BLaER1 (cell line): Measurements from ENCODE around the gene PTPRH.
A peak's percentile ranks its signal among the peaks of the same experiment; 100 is the strongest.

ENCODE experiments used
- H3K27ac ChIP-seq: shearing (Covaris generic); formaldehyde crosslinking; 2 replicates; pipeline ENCODE4 v1.8.1; 2022
- H3K27me3 ChIP-seq: shearing (Covaris generic); formaldehyde crosslinking; 2 replicates; pipeline ENCODE4 v1.8.1; 2022
- H3K36me3 ChIP-seq: shearing (Covaris generic); formaldehyde crosslinking; 2 replicates; pipeline ENCODE4 v1.8.1; 2022
- H3K4me1 ChIP-seq: shearing (Covaris generic); formaldehyde crosslinking; 2 replicates; pipeline ENCODE4 v1.8.1; 2022
- H3K4me2 ChIP-seq: shearing (Covaris generic); formaldehyde crosslinking; 2 replicates; pipeline ENCODE4 v1.8.1; 2022
- H3K4me3 ChIP-seq: shearing (Covaris generic); formaldehyde crosslinking; 2 replicates; pipeline ENCODE4 v1.8.1; 2022
- H3K9ac ChIP-seq: shearing (Covaris generic); formaldehyde crosslinking; 2 replicates; pipeline ENCODE4 v1.8.1; 2022
- H3K9me3 ChIP-seq: shearing (Covaris generic); formaldehyde crosslinking; 2 replicates; pipeline ENCODE4 v1.8.1; 2022
- H4K20me1 ChIP-seq: shearing (Covaris generic); formaldehyde crosslinking; 2 replicates; pipeline ENCODE4 v1.8.1; 2022
- Cebpa-rat ChIP-seq: shearing (Covaris generic); IDR thresholded peaks from 2 replicates; pipeline ENCODE4 v1.8.1; 2022

The PTPRH gene, protein sequence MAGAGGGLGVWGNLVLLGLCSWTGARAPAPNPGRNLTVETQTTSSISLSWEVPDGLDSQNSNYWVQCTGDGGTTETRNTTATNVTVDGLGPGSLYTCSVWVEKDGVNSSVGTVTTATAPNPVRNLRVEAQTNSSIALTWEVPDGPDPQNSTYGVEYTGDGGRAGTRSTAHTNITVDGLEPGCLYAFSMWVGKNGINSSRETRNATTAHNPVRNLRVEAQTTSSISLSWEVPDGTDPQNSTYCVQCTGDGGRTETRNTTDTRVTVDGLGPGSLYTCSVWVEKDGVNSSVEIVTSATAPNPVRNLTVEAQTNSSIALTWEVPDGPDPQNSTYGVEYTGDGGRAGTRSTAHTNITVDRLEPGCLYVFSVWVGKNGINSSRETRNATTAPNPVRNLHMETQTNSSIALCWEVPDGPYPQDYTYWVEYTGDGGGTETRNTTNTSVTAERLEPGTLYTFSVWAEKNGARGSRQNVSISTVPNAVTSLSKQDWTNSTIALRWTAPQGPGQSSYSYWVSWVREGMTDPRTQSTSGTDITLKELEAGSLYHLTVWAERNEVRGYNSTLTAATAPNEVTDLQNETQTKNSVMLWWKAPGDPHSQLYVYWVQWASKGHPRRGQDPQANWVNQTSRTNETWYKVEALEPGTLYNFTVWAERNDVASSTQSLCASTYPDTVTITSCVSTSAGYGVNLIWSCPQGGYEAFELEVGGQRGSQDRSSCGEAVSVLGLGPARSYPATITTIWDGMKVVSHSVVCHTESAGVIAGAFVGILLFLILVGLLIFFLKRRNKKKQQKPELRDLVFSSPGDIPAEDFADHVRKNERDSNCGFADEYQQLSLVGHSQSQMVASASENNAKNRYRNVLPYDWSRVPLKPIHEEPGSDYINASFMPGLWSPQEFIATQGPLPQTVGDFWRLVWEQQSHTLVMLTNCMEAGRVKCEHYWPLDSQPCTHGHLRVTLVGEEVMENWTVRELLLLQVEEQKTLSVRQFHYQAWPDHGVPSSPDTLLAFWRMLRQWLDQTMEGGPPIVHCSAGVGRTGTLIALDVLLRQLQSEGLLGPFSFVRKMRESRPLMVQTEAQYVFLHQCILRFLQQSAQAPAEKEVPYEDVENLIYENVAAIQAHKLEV

DNA sequence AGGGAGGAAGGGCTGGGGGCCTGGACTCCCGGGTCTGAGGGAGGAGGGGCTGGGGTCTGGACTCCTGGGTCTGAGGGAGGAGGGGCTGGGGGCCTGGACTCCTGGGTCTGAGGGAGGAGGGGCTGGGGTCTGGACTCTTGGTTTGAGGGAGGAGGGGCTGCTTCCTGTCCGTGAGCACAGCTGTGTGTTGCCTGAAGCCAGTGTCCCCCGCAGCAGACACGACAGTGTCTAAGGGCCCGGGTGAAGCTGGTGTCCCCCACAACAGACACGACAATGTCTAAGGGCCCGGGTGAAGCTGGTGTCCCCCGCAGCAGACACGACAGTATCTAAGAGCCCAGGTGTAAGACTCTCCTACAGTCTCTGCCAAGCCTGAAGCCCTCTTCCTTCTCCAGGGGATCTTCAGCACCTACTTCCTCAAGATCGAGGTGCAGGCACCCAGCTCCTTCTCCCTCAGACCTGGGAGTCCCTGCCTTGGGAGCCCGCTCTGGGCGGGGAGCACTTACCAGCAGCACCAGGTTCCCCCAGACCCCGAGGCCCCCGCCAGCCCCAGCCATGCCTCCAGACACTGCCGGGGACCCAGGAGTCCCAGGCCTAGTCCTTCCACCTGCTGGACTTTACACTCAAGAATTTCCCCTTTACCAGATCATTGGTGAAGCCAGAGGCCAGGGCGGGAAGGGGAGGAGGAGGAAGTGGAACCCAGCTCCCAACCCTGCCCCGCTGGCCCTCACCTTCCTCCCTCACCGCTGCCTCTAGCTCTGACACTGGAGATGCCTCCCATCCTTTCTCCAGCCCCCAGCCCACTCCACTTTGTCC, at the start of gene PTPRH:
PTPRH (minus strand) TSS at position 622 of the 813 bp plus-strand sequence; CDS start at position 554, 68 bp downstream.
- no peak for TF ChIP-seq Cebpa-rat
- no peak within 1 kb of the TSS for H3K4me2 ChIP-seq
- no peak within 1 kb of the TSS for H3K27ac ChIP-seq
- H3K4me3 ChIP-seq: no peak within 1 kb of the TSS
- H3K36me3 ChIP-seq: no peaks in the 10 kb centered on the region
- H3K9me3 ChIP-seq: peaks cover 18% of the 10 kb centered on the region
- H4K20me1 ChIP-seq: no peaks in the 10 kb centered on the region
- H3K27me3 ChIP-seq: no peaks in the 10 kb centered on the region
- H3K4me1 ChIP-seq: peaks cover 7% of the 10 kb centered on the region
- H3K9ac ChIP-seq: no peak within 1 kb of the TSS

- Histone ChIP-seq H3K9ac (peak overlapping the region; percentile 97), H3K9me3 (no peaks in the 10 kb centered on the region), H4K20me1 (peaks cover 51% of the 10 kb centered on the region), H3K27me3 (no peaks in the 10 kb centered on the region), H3K4me3 (peak overlapping the region; percentile 88), H3K36me3 (peaks cover 21% of the 10 kb centered on the region), H3K4me2 (peak overlapping the region; percentile 98), H3K27ac (peak overlapping the region; percentile 98), H3K4me1 (peaks cover 52% of the 10 kb centered on the region)
- no peak for TF ChIP-seq Cebpa-rat
These were observed 49.2 kb upstream of the PTPRH start for GRCh38 chr19:55258476-55258827.

GRCh38 chr19:55257461-55258420, 48.4 kb upstream of the PTPRH start:
- H3K4me3 ChIP-seq: peak overlapping the region; percentile 88
- H3K9me3 ChIP-seq: no peaks in the 10 kb centered on the region
- no peaks in the 10 kb centered on the region for H3K27me3 ChIP-seq
- peaks cover 22% of the 10 kb centered on the region for H3K36me3 ChIP-seq
- peak overlapping the region; percentile 98 for H3K27ac ChIP-seq
- H3K4me2 ChIP-seq: peak overlapping the region; percentile 98
- H3K4me1 ChIP-seq: peaks cover 59% of the 10 kb centered on the region
- H3K9ac ChIP-seq: peak overlapping the region; percentile 97
- peaks cover 58% of the 10 kb centered on the region for H4K20me1 ChIP-seq
- no peak for TF ChIP-seq Cebpa-rat

- no peaks in the 10 kb centered on the region for H3K9me3 ChIP-seq
- H3K27ac ChIP-seq: peak overlapping the region; percentile 98
- no peak for TF ChIP-seq Cebpa-rat
- H3K4me1 ChIP-seq: peaks cover 68% of the 10 kb centered on the region
- no peaks in the 10 kb centered on the region for H3K27me3 ChIP-seq
- peak overlapping the region; percentile 97 for H3K9ac ChIP-seq
- H3K4me2 ChIP-seq: peak overlapping the region; percentile 98
- peaks cover 19% of the 10 kb centered on the region for H3K36me3 ChIP-seq
- H3K4me3 ChIP-seq: peak overlapping the region; percentile 88
- H4K20me1 ChIP-seq: peaks cover 67% of the 10 kb centered on the region
These were observed 47.5 kb upstream of the PTPRH start for GRCh38 chr19:55256562-55257460.

DNA sequence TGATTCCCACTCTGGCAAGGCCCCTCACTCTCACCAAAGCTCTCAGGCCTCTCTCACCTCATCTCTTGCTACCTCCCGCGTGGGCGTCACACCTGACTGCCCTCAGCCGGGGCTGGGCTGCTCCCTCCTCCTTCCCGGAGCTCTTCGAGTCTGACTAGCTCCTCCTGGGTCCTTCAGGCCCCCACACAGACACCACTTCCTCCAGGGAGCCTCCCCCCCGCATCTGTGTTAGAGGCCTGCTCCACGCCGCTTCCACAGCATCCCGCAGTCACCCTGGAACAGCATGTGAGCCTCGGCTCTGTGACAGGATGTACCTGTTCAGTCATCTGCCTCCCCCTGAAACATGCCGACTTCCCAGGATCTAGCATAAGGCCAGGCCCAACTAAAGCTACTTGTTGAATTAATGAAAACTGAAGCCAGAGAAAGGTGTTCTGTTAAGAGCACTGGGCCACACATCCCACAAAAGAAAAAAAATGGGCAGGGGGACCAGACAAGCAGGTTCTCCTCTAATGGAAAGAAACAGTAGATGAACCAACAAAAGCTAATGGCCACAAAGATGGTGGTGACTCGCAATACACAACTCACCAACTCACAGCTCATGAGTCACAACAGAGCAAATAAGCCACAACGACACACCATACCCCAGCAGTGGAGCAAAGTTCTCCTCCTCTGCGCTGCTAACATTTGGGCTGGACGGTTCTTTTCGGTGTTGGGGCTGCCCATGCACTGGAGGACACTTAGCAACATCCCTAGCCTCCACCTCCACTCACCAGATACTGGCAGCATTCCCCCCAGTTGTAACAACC, 46.5 kb upstream of the PTPRH start:
- peak overlapping the region; percentile 88 for H3K4me3 ChIP-seq

GRCh38 chr19:55254625-55254977, 45.3 kb upstream of the PTPRH start:
- no peaks in the 10 kb centered on the region for H3K27me3 ChIP-seq
- H3K9ac ChIP-seq: peak overlapping the region; percentile 97
- no peaks in the 10 kb centered on the region for H3K9me3 ChIP-seq
- peak overlapping the region; percentile 98 for H3K4me2 ChIP-seq
- H3K27ac ChIP-seq: peak overlapping the region; percentile 98
- peaks cover 25% of the 10 kb centered on the region for H3K36me3 ChIP-seq
- H3K4me3 ChIP-seq: peak overlapping the region; percentile 88
- H4K20me1 ChIP-seq: peaks cover 89% of the 10 kb centered on the region
- peaks cover 77% of the 10 kb centered on the region for H3K4me1 ChIP-seq
- TF ChIP-seq Cebpa-rat: no peak

More for the DNA sequence above, 46.5 kb upstream of the PTPRH start:
- no peaks in the 10 kb centered on the region for H3K9me3 ChIP-seq
- peaks cover 16% of the 10 kb centered on the region for H3K36me3 ChIP-seq
- no peak for TF ChIP-seq Cebpa-rat
- peaks cover 77% of the 10 kb centered on the region for H3K4me1 ChIP-seq
- peak overlapping the region; percentile 98 for H3K27ac ChIP-seq
- peaks cover 77% of the 10 kb centered on the region for H4K20me1 ChIP-seq
- H3K4me2 ChIP-seq: peak overlapping the region; percentile 98
- no peaks in the 10 kb centered on the region for H3K27me3 ChIP-seq
- H3K9ac ChIP-seq: peak overlapping the region; percentile 97
